Measurements from ENCODE around the gene KRT36.

KRT36 gene

DNA sequence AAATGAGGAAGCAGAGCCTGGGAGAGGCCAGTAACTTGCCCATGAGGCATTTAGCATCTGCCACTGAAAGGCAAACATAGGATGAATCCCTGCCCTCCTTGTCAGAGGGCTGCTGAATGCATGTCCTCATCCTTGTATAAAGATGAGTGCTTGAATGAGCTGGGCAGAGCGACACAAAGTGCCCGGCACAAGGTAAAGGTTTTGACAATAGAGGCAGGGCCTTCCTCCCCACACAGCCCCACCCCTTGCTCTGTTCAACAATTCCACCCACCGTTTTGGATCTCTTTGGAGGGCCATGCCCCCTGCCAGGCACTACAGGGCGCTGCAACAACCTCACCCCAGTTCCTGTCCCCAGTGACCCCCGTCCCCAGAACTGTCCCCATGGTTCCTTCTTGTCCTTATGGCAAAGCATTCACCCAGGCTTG is 39.8 kb upstream of the KRT36 start:
- Histone ChIP-seq H3K27me3 (ENCODE audit: insufficient read depth, low read length) (no peaks in the 10 kb centered on the region), H4K8ac (ENCODE audit: low read depth, low read length) (peak overlapping the region; percentile 73), H3K18ac (ENCODE audit: low read length) (peak overlapping the region; percentile 81), H3K23ac (ENCODE audit: low read length) (no peak overlapping the region), H2AK5ac (ENCODE audit: low read length) (peak overlapping the region; percentile 55), H3K4me2 (ENCODE audit: low read length) (peak overlapping the region; percentile 41), H3K4ac (ENCODE audit: low read depth, low read length) (peak overlapping the region; percentile 60), H2BK120ac (ENCODE audit: insufficient read depth, low read length, poor library complexity) (peak overlapping the region; percentile 91), H2BK5ac (ENCODE audit: low read depth, low read length, poor library complexity) (peak overlapping the region; percentile 87), H3K36me3 (ENCODE audit: control insufficient read depth in 1 of 2, insufficient read depth in 2 of 2, low read length in 2 of 2) (peaks cover 11 to 13% of the 10 kb centered on the region in 2 experiments), H3K79me1 (ENCODE audit: low read length) (peaks cover 33% of the 10 kb centered on the region), H3K9me3 (ENCODE audit: insufficient read depth, low read depth, low read length) (no peaks in the 10 kb centered on the region), H3K79me2 (ENCODE audit: control insufficient read depth, insufficient read depth, low read length, poor library complexity) (peaks cover 18% of the 10 kb centered on the region), H3K4me1 (ENCODE audit: control insufficient read depth in 1 of 2, insufficient read depth in 2 of 2, low read length in 2 of 2) (peaks cover 26 to 36% of the 10 kb centered on the region in 2 experiments), H3K9ac (ENCODE audit: low read length) (no peak overlapping the region), H4K91ac (ENCODE audit: low read depth, low read length) (peak overlapping the region; percentile 86), H3K27ac (ENCODE audit: low read depth, low read length) (peak overlapping the region; percentile 92), H3K4me3 (ENCODE audit: low read depth, low read length) (no peak overlapping the region), H2AFZ (ENCODE audit: insufficient read depth, low read length, poor library complexity) (peak overlapping the region; percentile 24), H4K12ac (ENCODE audit: low read depth, low read length) (peak overlapping the region; percentile 20), H3K14ac (ENCODE audit: low read length) (peak overlapping the region; percentile 74), H2BK12ac (ENCODE audit: low read length) (peak overlapping the region; percentile 91)
- WGBS (ENCODE audit: extremely low coverage, insufficient coverage, insufficient read length): no CpG with 5 or more reads among the region's 5 CpGs
- peak; percentile 37 to 62 for DNase-seq

DNA sequence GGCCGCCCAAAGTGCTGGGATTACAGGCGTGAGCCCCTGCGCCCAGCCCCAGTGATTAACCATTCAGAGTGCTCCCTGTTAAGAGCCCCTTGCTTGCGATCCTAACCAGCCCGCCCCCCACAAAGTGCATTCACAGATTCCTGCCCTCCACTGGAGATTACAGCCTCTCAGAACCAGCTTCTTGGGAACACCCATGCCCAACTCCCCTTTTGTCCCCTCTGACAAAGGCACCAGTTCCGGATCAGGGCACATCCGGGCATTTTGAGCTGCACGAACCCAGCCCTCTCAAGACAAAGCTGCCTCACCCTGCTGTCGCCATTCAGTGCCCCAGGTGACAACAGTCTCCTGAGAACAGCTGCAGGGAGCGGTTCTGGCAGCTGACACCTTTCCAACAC is 39.2 kb upstream of the KRT36 start:
- Histone ChIP-seq H2AK5ac (ENCODE audit: low read length) (peak overlapping the region; percentile 55), H2AFZ (ENCODE audit: insufficient read depth, low read length, poor library complexity) (no peak overlapping the region), H3K4me1 (ENCODE audit: control insufficient read depth in 1 of 2, insufficient read depth in 2 of 2, low read length in 2 of 2) (peaks cover 26 to 36% of the 10 kb centered on the region in 2 experiments), H4K8ac (ENCODE audit: low read depth, low read length) (peak overlapping the region; percentile 73), H3K4me3 (ENCODE audit: low read depth, low read length) (no peak overlapping the region), H3K27ac (ENCODE audit: low read depth, low read length) (peak overlapping the region; percentile 92), H3K18ac (ENCODE audit: low read length) (peak overlapping the region; percentile 81), H3K23ac (ENCODE audit: low read length) (no peak overlapping the region), H3K4ac (ENCODE audit: low read depth, low read length) (peak overlapping the region; percentile 60), H3K27me3 (ENCODE audit: insufficient read depth, low read length) (no peaks in the 10 kb centered on the region), H3K79me1 (ENCODE audit: low read length) (peaks cover 33% of the 10 kb centered on the region), H2BK5ac (ENCODE audit: low read depth, low read length, poor library complexity) (peak overlapping the region; percentile 87), H4K12ac (ENCODE audit: low read depth, low read length) (no peak overlapping the region), H2BK120ac (ENCODE audit: insufficient read depth, low read length, poor library complexity) (peak overlapping the region; percentile 91), H3K9me3 (ENCODE audit: insufficient read depth, low read depth, low read length) (no peaks in the 10 kb centered on the region), H3K79me2 (ENCODE audit: control insufficient read depth, insufficient read depth, low read length, poor library complexity) (peaks cover 18% of the 10 kb centered on the region), H3K4me2 (ENCODE audit: low read length) (no peak overlapping the region), H3K36me3 (ENCODE audit: control insufficient read depth in 1 of 2, insufficient read depth in 2 of 2, low read length in 2 of 2) (peaks cover 16 to 19% of the 10 kb centered on the region in 2 experiments), H2BK12ac (ENCODE audit: low read length) (peak overlapping the region; percentile 91), H3K14ac (ENCODE audit: low read length) (peak overlapping the region; percentile 74), H4K91ac (ENCODE audit: low read depth, low read length) (peak overlapping the region; percentile 86), H3K9ac (ENCODE audit: low read length) (peak overlapping the region; percentile 2)
- peak; percentile 57 to 81 for DNase-seq
- no CpG with 5 or more reads among the region's 10 CpGs for WGBS (ENCODE audit: extremely low coverage, insufficient coverage, insufficient read length)

DNA sequence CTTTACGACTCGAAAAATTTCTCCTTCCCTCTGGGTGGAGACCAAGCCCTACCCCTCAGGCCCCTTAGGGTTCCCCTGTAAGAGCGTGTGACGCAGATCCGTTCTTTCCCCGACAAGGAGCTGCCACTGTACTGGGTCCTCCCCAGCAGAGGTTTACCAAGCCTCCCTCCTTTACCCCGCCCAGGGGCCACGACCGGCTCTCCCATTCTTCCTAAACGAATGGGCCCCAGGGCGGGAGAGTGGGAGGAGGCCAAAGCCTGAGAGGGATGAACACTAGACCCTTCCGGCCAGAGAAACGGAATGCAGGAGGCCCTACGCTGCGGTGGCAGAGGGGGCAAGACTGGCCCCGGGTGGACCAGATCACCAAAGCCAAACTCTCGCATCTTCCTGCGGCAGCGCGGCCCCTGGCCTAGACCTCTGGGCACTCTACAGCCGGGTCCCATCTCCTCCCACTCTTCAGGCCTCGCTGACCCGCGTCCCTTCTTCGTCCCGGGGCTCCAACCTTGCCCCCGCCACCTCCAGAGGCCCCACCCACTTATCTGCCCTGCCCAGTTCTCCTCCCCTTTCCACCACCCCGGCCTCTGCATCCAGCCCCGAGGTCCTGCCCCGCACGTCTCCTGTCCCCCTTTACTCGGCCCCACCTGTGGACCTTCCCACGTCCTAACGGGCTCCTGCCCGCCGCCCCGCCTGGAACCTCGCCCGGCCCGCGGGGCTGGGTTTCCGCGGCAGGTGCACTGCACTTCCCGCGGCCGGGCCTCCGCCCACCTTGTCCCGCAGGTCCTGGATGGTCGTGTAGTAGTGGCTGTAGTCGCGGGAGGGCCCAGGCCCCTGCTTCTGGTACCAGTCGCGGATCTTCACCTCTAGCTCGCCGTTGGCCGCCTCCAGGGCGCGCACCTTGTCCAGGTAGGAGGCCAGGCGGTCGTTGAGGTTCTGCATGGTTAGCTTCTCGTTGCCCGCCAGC is 37.6 kb upstream of the KRT36 start:
- Histone ChIP-seq H2BK5ac (ENCODE audit: low read depth, low read length, poor library complexity) (peak overlapping the region; percentile 97), H2BK120ac (ENCODE audit: insufficient read depth, low read length, poor library complexity) (peak overlapping the region; percentile 92), H3K4me3 (ENCODE audit: low read depth, low read length) (peak overlapping the region; percentile 93), H3K27me3 (ENCODE audit: insufficient read depth, low read length) (no peaks in the 10 kb centered on the region), H3K27ac (ENCODE audit: low read depth, low read length) (peak overlapping the region; percentile 94), H3K79me2 (ENCODE audit: control insufficient read depth, insufficient read depth, low read length, poor library complexity) (peaks cover 18% of the 10 kb centered on the region), H3K79me1 (ENCODE audit: low read length) (peaks cover 33% of the 10 kb centered on the region), H3K4me1 (ENCODE audit: control insufficient read depth in 1 of 2, insufficient read depth in 2 of 2, low read length in 2 of 2) (peaks cover 26 to 37% of the 10 kb centered on the region in 2 experiments), H4K8ac (ENCODE audit: low read depth, low read length) (peak overlapping the region; percentile 55), H3K9me3 (ENCODE audit: insufficient read depth, low read depth, low read length) (no peaks in the 10 kb centered on the region), H2BK12ac (ENCODE audit: low read length) (peak overlapping the region; percentile 61), H3K4me2 (ENCODE audit: low read length) (peak overlapping the region; percentile 59), H3K23ac (ENCODE audit: low read length) (no peak overlapping the region), H4K12ac (ENCODE audit: low read depth, low read length) (peak overlapping the region; percentile 81), H2AFZ (ENCODE audit: insufficient read depth, low read length, poor library complexity) (peak overlapping the region; percentile 84), H2AK5ac (ENCODE audit: low read length) (peak overlapping the region; percentile 84), H3K18ac (ENCODE audit: low read length) (peak overlapping the region; percentile 99), H3K9ac (ENCODE audit: low read length) (peak overlapping the region; percentile 88), H3K36me3 (ENCODE audit: control insufficient read depth in 1 of 2, insufficient read depth in 2 of 2, low read length in 2 of 2) (peaks cover 24 to 28% of the 10 kb centered on the region in 2 experiments), H3K4ac (ENCODE audit: low read depth, low read length) (peak overlapping the region; percentile 100), H4K91ac (ENCODE audit: low read depth, low read length) (peak overlapping the region; percentile 93), H3K14ac (ENCODE audit: low read length) (peak overlapping the region; percentile 97)
- DNase-seq: peak in 1 of 2 donors; percentile 47
- no CpG with 5 or more reads among the region's 62 CpGs for WGBS (ENCODE audit: extremely low coverage, insufficient coverage, insufficient read length)

DNA sequence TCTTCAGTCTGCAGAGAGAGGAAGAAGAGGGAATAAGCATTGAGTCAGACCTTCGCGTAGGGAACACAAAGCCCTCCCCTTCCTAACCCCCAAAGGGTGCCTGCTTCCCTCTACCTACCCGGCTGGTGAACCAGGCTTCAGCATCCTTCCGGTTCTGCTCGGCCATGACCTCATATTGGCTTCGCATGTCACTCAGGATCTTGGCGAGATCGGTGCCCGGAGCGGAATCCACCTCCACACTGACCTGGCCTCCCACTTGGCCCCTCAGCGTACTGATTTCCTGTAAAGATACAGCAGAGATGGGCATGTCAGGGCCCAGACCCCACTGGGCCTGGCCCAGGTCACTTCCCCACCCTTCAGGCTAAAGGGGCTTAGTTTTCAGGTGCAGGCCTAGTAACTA is 34.6 kb upstream of the KRT36 start:
- peaks cover 22% of the 10 kb centered on the region for H3K79me1 ChIP-seq (ENCODE audit: low read length)
- H3K79me2 ChIP-seq (ENCODE audit: control insufficient read depth, insufficient read depth, low read length, poor library complexity): peaks cover 18% of the 10 kb centered on the region
- no peak overlapping the region for H3K4me2 ChIP-seq (ENCODE audit: low read length)
- H2BK12ac ChIP-seq (ENCODE audit: low read length): no peak overlapping the region
- no peak overlapping the region for H3K4ac ChIP-seq (ENCODE audit: low read depth, low read length)
- WGBS (ENCODE audit: extremely low coverage, insufficient coverage, insufficient read length): no CpG with 5 or more reads among the region's 11 CpGs
- no peak overlapping the region for H2BK5ac ChIP-seq (ENCODE audit: low read depth, low read length, poor library complexity)
- no peak overlapping the region for H4K12ac ChIP-seq (ENCODE audit: low read depth, low read length)
- H3K4me1 ChIP-seq (ENCODE audit: control insufficient read depth in 1 of 2, insufficient read depth in 2 of 2, low read length in 2 of 2): peaks cover 21 to 30% of the 10 kb centered on the region in 2 experiments
- H3K36me3 ChIP-seq (ENCODE audit: control insufficient read depth in 1 of 2, insufficient read depth in 2 of 2, low read length in 2 of 2): peaks cover 24 to 29% of the 10 kb centered on the region in 2 experiments
- no peak overlapping the region for H3K9ac ChIP-seq (ENCODE audit: low read length)
- H4K91ac ChIP-seq (ENCODE audit: low read depth, low read length): no peak overlapping the region
- no peak overlapping the region for H2AK5ac ChIP-seq (ENCODE audit: low read length)
- no peak overlapping the region for H3K18ac ChIP-seq (ENCODE audit: low read length)
- no peak overlapping the region for H2AFZ ChIP-seq (ENCODE audit: insufficient read depth, low read length, poor library complexity)
- H3K4me3 ChIP-seq (ENCODE audit: low read depth, low read length): no peak overlapping the region
- no peak overlapping the region for H3K27ac ChIP-seq (ENCODE audit: low read depth, low read length)
- H4K8ac ChIP-seq (ENCODE audit: low read depth, low read length): no peak overlapping the region
- H2BK120ac ChIP-seq (ENCODE audit: insufficient read depth, low read length, poor library complexity): no peak overlapping the region
- H3K27me3 ChIP-seq (ENCODE audit: insufficient read depth, low read length): no peaks in the 10 kb centered on the region
- no peak overlapping the region for H3K14ac ChIP-seq (ENCODE audit: low read length)
- H3K9me3 ChIP-seq (ENCODE audit: insufficient read depth, low read depth, low read length): peaks cover 2% of the 10 kb centered on the region
- no peak overlapping the region for H3K23ac ChIP-seq (ENCODE audit: low read length)
- peak in 1 of 2 donors; percentile 52 for DNase-seq
